Mesothelial cell of epicardium (in vitro differentiated cells): Measurements from ENCODE around the gene BCAR1. TPM values are rescaled to one million over a fixed set of nuclear protein-coding genes. Genes with fewer than 3 reads are reported as not detected.

ENCODE experiments used
- DNase-seq, 2 experiments: peaks; one replicate each; pipeline ENCODE4 v3.0.0; 2021; ENCODE audit warnings: low spot score in 2 of 2; ENCODE audit not compliant: unreplicated experiment in 2 of 2
- H3K27ac Mint-ChIP-seq: 2 replicates; pipeline ENCODE4 v1.8.0; 2021; ENCODE audit warnings: mixed read lengths
- H3K27me3 Mint-ChIP-seq: 2 replicates; pipeline ENCODE4 v1.8.0; 2021; ENCODE audit warnings: low read depth, mixed read lengths
- H3K36me3 Mint-ChIP-seq: 2 replicates; pipeline ENCODE4 v1.8.0; 2021; ENCODE audit warnings: mixed read lengths
- H3K4me1 Mint-ChIP-seq: 2 replicates; pipeline ENCODE4 v1.8.0; 2021; ENCODE audit warnings: mixed read lengths
- H3K4me3 Mint-ChIP-seq: 2 replicates; pipeline ENCODE4 v1.8.0; 2021; ENCODE audit warnings: mild to moderate bottlenecking, moderate library complexity, mixed read lengths
- H3K9me3 Mint-ChIP-seq: 2 replicates; pipeline ENCODE4 v1.8.0; 2021; ENCODE audit warnings: mixed read lengths
- total RNA-seq: library from RNA; stranded (reverse); gene quantifications from 3 replicates; pipeline ENCODE4 v1.2.1, GENCODE V29; 2021
- TF ChIP-seq, protein P1 (sequence below): fragments of 200-600 bp; sonication (generic); IDR thresholded peaks from one replicate; pipeline ENCODE4 v1.5.0; 2021; ENCODE audit warnings: antibody characterized with exemption; ENCODE audit not compliant: unreplicated experiment

The BCAR1 gene
- total RNA-seq, 1 donor from 2014 or later = 95.9 TPM

DNA sequence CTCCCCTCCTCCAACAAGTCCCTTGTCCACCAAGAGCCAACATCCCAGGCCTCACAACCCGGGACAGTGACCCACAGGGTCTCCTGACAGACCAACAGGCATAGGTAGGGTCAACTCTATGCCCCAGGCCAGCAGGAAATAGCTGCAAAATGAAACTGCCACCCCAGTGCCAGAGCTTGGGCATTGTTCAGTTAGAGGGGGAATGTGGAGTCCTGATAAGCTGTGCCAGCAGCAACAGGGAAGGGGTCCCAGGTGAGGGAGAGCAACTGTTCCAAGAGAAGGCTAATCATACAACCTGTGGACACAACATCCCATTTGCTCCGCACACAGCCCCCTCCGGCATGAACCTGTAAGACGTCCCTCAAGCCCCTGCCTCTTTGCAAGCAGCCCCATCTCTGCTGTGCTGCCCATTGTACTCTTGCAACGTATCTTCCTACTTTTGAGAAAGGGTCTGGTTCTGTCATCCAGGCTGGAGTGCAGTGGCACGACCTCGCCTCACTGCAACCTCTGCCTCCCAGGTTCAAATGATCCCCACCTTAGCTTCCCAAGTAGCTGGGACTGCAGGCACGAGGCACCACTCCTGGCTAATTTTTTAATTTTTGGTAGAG, 61.7 kb downstream of the BCAR1 start:
- H3K4me3 Mint-ChIP-seq = no peak overlapping the region
- no peaks in the 10 kb centered on the region for H3K4me1 Mint-ChIP-seq
- H3K27me3 Mint-ChIP-seq = no peaks in the 10 kb centered on the region
- H3K27ac Mint-ChIP-seq = no peak overlapping the region
- H3K9me3 Mint-ChIP-seq = peaks cover 21% of the 10 kb centered on the region
- DNase-seq = no peak
- TF ChIP-seq, protein P1, sequence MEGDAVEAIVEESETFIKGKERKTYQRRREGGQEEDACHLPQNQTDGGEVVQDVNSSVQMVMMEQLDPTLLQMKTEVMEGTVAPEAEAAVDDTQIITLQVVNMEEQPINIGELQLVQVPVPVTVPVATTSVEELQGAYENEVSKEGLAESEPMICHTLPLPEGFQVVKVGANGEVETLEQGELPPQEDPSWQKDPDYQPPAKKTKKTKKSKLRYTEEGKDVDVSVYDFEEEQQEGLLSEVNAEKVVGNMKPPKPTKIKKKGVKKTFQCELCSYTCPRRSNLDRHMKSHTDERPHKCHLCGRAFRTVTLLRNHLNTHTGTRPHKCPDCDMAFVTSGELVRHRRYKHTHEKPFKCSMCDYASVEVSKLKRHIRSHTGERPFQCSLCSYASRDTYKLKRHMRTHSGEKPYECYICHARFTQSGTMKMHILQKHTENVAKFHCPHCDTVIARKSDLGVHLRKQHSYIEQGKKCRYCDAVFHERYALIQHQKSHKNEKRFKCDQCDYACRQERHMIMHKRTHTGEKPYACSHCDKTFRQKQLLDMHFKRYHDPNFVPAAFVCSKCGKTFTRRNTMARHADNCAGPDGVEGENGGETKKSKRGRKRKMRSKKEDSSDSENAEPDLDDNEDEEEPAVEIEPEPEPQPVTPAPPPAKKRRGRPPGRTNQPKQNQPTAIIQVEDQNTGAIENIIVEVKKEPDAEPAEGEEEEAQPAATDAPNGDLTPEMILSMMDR = no peak
- H3K36me3 Mint-ChIP-seq = peaks cover 2% of the 10 kb centered on the region

DNA sequence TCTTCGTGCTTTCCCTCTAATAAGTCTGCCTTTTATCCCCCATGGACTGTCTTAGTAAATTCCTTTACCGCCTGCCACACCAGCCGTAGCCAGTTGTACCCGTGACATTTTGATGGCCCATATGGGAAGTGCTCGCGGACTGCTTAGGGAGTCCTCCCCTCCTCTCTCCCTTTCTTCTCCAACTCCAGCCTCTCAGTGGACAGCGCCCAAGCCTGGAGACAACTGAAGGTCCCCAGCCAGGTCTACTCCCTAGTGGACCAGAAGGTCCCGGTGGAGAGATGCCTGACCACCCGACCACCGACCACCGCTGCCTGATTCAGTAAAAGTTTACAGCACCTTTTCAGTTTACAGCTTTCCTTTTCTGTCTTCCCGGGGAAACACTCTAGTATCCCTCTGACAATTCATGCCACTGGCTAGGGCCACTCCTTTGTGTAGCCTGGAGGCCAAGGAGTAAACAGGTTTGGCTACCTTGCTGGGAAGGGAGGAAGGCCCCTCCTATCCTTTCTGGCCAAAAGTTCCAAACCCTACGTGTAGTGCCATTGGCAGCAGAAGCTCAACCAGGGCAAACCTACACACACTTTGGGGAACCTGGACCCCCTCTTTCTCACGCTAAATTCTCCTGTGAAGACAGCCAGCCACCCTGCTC, 62.5 kb downstream of the BCAR1 start:
- Mint-ChIP-seq H3K36me3 (peaks cover 2% of the 10 kb centered on the region), H3K27me3 (no peaks in the 10 kb centered on the region), H3K27ac (no peak overlapping the region), H3K4me3 (no peak overlapping the region), H3K9me3 (peaks cover 23% of the 10 kb centered on the region), H3K4me1 (no peaks in the 10 kb centered on the region)
- DNase-seq = no peak
- TF ChIP-seq, protein P1 = no peak

DNA sequence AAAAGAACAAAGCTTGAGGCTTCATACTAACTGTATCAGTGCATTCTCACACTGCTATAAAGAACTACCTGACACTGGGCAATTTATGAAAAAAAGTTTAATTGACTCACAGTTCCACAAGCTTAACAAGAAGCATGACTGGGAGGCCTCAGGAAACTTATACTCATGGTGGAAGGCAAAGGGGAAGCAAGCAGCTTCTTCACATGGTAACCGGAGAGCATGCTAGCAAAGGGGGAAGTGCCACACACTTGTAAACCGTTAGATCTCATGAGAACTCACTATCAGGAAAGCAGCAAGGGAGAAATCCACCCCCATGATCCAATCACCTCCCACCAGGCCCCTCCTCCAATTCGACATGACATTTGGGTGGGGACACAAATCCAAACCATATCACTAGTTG, 69.8 kb downstream of the BCAR1 start:
- H3K36me3 Mint-ChIP-seq = peaks cover 4% of the 10 kb centered on the region
- H3K4me3 Mint-ChIP-seq = no peak overlapping the region
- DNase-seq = no peak
- TF ChIP-seq, protein P1 = no peak
- H3K4me1 Mint-ChIP-seq = no peaks in the 10 kb centered on the region
- no peak overlapping the region for H3K27ac Mint-ChIP-seq
- peaks cover 49% of the 10 kb centered on the region for H3K9me3 Mint-ChIP-seq
- H3K27me3 Mint-ChIP-seq = peaks cover 2% of the 10 kb centered on the region

DNA sequence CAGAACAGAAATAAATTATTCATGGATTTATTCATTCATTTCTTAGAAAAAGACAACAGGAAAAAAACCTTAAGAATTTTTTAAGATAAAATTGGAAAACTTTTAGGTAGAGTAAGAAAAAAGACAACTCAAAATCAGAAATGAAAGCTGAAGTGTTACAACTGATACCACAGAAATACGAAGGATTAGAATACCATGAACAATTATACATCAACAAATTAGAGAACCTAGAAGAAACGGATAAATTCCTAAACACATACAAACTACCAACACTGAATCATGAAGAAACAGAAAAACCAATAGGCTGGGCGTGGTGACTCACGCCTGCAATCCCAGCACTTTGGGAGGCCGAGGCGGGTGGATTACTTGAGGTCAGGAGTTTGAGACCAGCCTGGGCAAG, 72.2 kb downstream of the BCAR1 start:
- no peak overlapping the region for H3K4me3 Mint-ChIP-seq
- TF ChIP-seq, protein P1 = no peak
- no peaks in the 10 kb centered on the region for H3K4me1 Mint-ChIP-seq
- no peak for DNase-seq
- H3K27ac Mint-ChIP-seq = no peak overlapping the region
- peaks cover 2% of the 10 kb centered on the region for H3K27me3 Mint-ChIP-seq
- peaks cover 47% of the 10 kb centered on the region for H3K9me3 Mint-ChIP-seq
- H3K36me3 Mint-ChIP-seq = peaks cover 13% of the 10 kb centered on the region

Other genes starting within 250 kb of the BCAR1 start
- 0.65 to 0.86 TPM (median 0.66 TPM) in 3 replicates for gene LDHD, start 134.8 kb downstream of the BCAR1 start, total RNA-seq
- 21.8 to 22.3 TPM (median 21.8 TPM) in 3 replicates for gene ZFP1, start 103.1 kb downstream of the BCAR1 start, total RNA-seq
- not detected in 3 replicates for gene CTRB2, start 44.5 kb downstream of the BCAR1 start, total RNA-seq
- gene CTRB1, start 32.6 kb downstream of the BCAR1 start, total RNA-seq = not detected in 3 replicates
- 86.7 to 89.1 TPM (median 87.0 TPM) in 3 replicates for gene CFDP1, start 181.9 kb upstream of the BCAR1 start, total RNA-seq
- gene TMEM170A, start 213.1 kb upstream of the BCAR1 start, total RNA-seq = 37.1 to 40.2 TPM (median 38.4 TPM) in 3 replicates
- gene CHST6, start 243.8 kb upstream of the BCAR1 start, total RNA-seq = 1.9 to 2.4 TPM (median 2.1 TPM) in 3 replicates